HCT116 (cell line): ENCODE data around the gene DCAF6. TPM values are rescaled to one million over a fixed set of nuclear protein-coding genes. Genes with fewer than 3 reads are reported as not detected.

ENCODE experiments used
- ATAC-seq: fragments of 200-7000 bp; cut with Tn5 transposase; 2 replicates; pipeline ENCODE4 v1.9.1; 2020; ENCODE audit warnings: mild to moderate bottlenecking, moderate library complexity
- BruUV-seq: library from RNA; stranded (reverse); fragments of 400-500 nt; replicated peaks from 2 replicates; lab custom pipeline; 2021; lab: Mats Ljungman, UMichigan
- CTCF ChIA-PET: fragments of 300-600 bp; sonication (Branson Sonifier 250); formaldehyde crosslinking; loops from one replicate; lab custom pipeline; 2021; ENCODE audit warnings: antibody characterized with exemption; lab: Charles Lee
- POLR2A ChIA-PET: fragments of 300-600, 350-600 bp; sonication (Branson Sonifier 250); formaldehyde crosslinking; loops from one replicate; lab custom pipeline; 2021; ENCODE audit warnings: antibody characterized with exemption; lab: Charles Lee
- RAD21 ChIA-PET, 2 experiments: fragments of 300-600 bp; sonication (Branson Sonifier 250); formaldehyde crosslinking; loops; one replicate each; lab custom pipeline; 2023; ENCODE audit warnings: low total read pairs in 2 of 2; ENCODE audit not compliant: uncharacterized antibody in 2 of 2, unreplicated experiment in 2 of 2, low non-redundant PET in 1 of 2; lab: Charles Lee
- DNase-seq: peaks from one replicate; pipeline ENCODE4 v3.0.0-alpha.2; 2010; ENCODE audit warnings: low read depth, low spot score
- H2AFZ ChIP-seq: fragments of 200-600 bp; shearing (Covaris generic), sonication (generic); 2 replicates; pipeline ENCODE4 v1.6.1; 2017; ENCODE audit warnings: low read depth, mixed run types, mixed read lengths, antibody characterized with exemption, low read length; ENCODE audit not compliant: poor library complexity, severe bottlenecking
- H3K27ac ChIP-seq: 2 replicates; pipeline ENCODE4 v1.5.1; 2012; ENCODE audit warnings: low read depth, low read length
- H3K27me3 ChIP-seq: fragments of 200-600 bp; sonication (generic); 2 replicates; pipeline ENCODE4 v1.6.1; 2016; ENCODE audit warnings: mixed run types, low read length, mixed read lengths; ENCODE audit not compliant: insufficient read depth
- H3K36me3 ChIP-seq, 2 experiments: fragments of 200-500 bp in 1 of 2; fragments of 200-600 bp in 1 of 2; sonication (Bioruptor generic) in 1 of 2; sonication (generic) in 1 of 2; 2 replicates each; pipeline versions ENCODE4 v1.5.1 to v1.6.1; 2014 to 2016; ENCODE audit warnings: low read length in 2 of 2, inconsistent platforms in 1 of 2, mixed read lengths in 1 of 2, mixed run types in 1 of 2; ENCODE audit not compliant: insufficient read depth in 2 of 2, control insufficient read depth in 1 of 2
- H3K4me1 ChIP-seq, 2 experiments: fragments of 200-600 bp in 1 of 2; sonication (generic) in 1 of 2; 2 replicates each; pipeline versions ENCODE4 v1.5.1 to v1.6.1; 2012 to 2017; ENCODE audit warnings: low read length in 2 of 2, inconsistent platforms in 1 of 2, mild to moderate bottlenecking in 1 of 2, mixed read lengths in 1 of 2, mixed run types in 1 of 2, moderate library complexity in 1 of 2; ENCODE audit not compliant: insufficient read depth in 2 of 2, control insufficient read depth in 1 of 2
- H3K4me2 ChIP-seq: fragments of 200-600 bp; sonication (generic); 2 replicates; pipeline ENCODE4 v1.6.1; 2017; ENCODE audit warnings: mixed run types, low read length, mixed read lengths
- H3K4me3 ChIP-seq, 2 experiments: fragments of 200-600 bp in 1 of 2; sonication (generic) in 1 of 2; replicated peaks in 1 of 2; 2 replicates each; pipeline ENCODE4 v1.5.1; 2011 to 2016; ENCODE audit warnings: low read length in 2 of 2, control low read depth in 1 of 2, low read depth in 1 of 2, mild to moderate bottlenecking in 1 of 2, mixed read lengths in 1 of 2, mixed run types in 1 of 2
- H3K79me2 ChIP-seq: fragments of 200-600 bp; sonication (generic); 2 replicates; pipeline ENCODE4 v1.6.1; 2017; ENCODE audit warnings: mild to moderate bottlenecking, mixed run types, low read length, moderate library complexity, mixed read lengths; ENCODE audit not compliant: insufficient read depth
- H3K9ac ChIP-seq: fragments of 200-600 bp; sonication (generic); 2 replicates; pipeline ENCODE4 v1.6.1; 2016; ENCODE audit warnings: low read length, mixed read lengths
- H3K9me2 ChIP-seq: fragments of 200-600 bp; sonication (generic), shearing (Covaris generic); 2 replicates; pipeline ENCODE4 v1.6.1; 2017; ENCODE audit warnings: mixed run types, mild to moderate bottlenecking, moderate library complexity; ENCODE audit not compliant: insufficient read depth
- H3K9me3 ChIP-seq, 2 experiments: fragments of 200-500 bp in 1 of 2; fragments of 200-600 bp in 1 of 2; sonication (Bioruptor generic) in 1 of 2; sonication (generic) in 1 of 2; 2 replicates each; pipeline ENCODE4 v1.6.1; 2014 to 2017; ENCODE audit warnings: low read length in 2 of 2, mixed read lengths in 2 of 2, inconsistent platforms in 1 of 2, low read depth in 1 of 2, mild to moderate bottlenecking in 1 of 2, mixed run types in 1 of 2, moderate library complexity in 1 of 2; ENCODE audit not compliant: control insufficient read depth in 1 of 2, insufficient read depth in 1 of 2
- H4K20me1 ChIP-seq: fragments of 200-600 bp; sonication (generic), shearing (Covaris generic); 2 replicates; pipeline ENCODE4 v1.6.1; 2017; ENCODE audit warnings: mixed run types, mild to moderate bottlenecking, moderate library complexity; ENCODE audit not compliant: insufficient read depth
- CBX3 ChIP-seq: IDR thresholded peaks from 2 replicates; pipeline ENCODE4 v1.6.1; 2012; ENCODE audit warnings: low read depth
- CEBPB ChIP-seq: IDR thresholded peaks from 2 replicates; pipeline ENCODE4 v1.6.1; 2012; ENCODE audit warnings: low read depth
- ELF1 ChIP-seq: IDR thresholded peaks from 2 replicates; pipeline ENCODE4 v1.6.1; 2012; ENCODE audit warnings: low read depth, borderline replicate concordance
- EZH2 ChIP-seq: fragments of 200-600 bp; sonication (generic); IDR thresholded peaks from 2 replicates; pipeline ENCODE4 v1.6.1; 2017; ENCODE audit warnings: antibody characterized with exemption, mixed run types
- EZH2phosphoT487 ChIP-seq: fragments of 200-600 bp; IDR thresholded peaks from 2 replicates; pipeline ENCODE4 v1.6.1; 2018; ENCODE audit warnings: antibody characterized with exemption, borderline replicate concordance
- POLR2AphosphoS5 ChIP-seq: IDR thresholded peaks from 2 replicates; pipeline ENCODE4 v1.6.1; 2011; ENCODE audit warnings: mild to moderate bottlenecking, low read depth, low read length, moderate library complexity
- ZFX ChIP-seq: fragments of 450-650 bp; IDR thresholded peaks from 2 replicates; pipeline ENCODE4 v1.6.1; 2017
- intact Hi-C: fragments of 100-400 bp; cut with micrococcal nuclease; formaldehyde crosslinking; loops from 2 replicates; pipeline ENCODE4 v1.10.0; 2022
- total RNA-seq: library from RNA; stranded (reverse); gene quantifications from one replicate; pipeline ENCODE4 v1.2.1, GENCODE V29; 2021; ENCODE audit not compliant: unreplicated experiment
- TF ChIP-seq, protein P1 (sequence below): IDR thresholded peaks from 2 replicates; pipeline ENCODE4 v1.6.1; 2011; ENCODE audit warnings: mild to moderate bottlenecking, low read length, moderate library complexity; ENCODE audit not compliant: insufficient replicate concordance; ENCODE audit errors: extremely low read depth

The DCAF6 gene
- total RNA-seq, 1 experiment from 2014 or later: 34.2 TPM

DNA sequence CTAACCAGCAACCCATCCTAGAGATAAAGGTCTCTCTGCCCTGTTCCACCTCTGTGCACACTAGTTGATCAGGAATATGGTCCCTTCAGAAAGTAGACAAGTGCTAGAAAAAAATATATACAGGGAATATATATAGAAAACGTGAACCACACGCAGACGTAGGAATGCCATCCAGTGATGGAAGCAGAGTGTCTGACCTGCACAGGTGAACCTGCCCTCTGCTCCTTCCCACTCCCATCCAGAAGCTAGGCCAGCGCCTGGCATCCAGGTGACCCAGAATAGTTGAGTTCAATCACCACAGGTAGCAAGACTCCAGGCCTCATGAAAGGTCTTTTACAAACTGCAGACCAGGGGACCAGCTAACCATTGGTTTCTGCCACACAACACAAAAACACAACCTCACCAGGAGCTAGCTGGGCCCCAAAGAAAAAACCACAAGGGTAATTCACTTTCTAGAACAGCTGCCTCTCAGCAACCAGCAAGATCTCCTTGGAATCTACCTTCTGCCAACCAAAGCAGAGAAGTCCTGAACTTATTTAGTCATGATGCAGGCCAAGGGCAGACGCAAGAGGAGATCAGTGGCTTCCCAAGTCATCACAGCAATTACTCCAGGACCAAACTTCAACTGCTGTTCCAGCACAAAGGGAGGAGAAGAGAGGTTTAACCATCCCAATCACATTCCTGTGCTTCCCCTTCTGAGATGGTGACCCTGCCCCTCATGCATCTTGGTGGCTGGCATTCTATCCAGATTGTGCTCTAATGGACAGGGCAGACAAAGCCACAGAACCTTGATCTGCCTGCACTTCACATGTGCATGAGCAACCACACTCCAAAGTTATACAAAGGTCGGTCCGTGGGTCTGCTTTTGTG is 147.2 kb downstream of the DCAF6 start:
- RAD21 ChIA-PET: no interaction called here
- Histone ChIP-seq H3K27me3 (no peaks in the 10 kb centered on the region), H3K4me3 (no peak overlapping the region), H3K4me1 (peaks cover 25 to 40% of the 10 kb centered on the region in 2 experiments), H3K27ac (no peak overlapping the region), H3K9me2 (no peaks in the 10 kb centered on the region), H2AFZ (no peak overlapping the region), H4K20me1 (no peaks in the 10 kb centered on the region), H3K79me2 (no peaks in the 10 kb centered on the region), H3K36me3 (no peaks in the 10 kb centered on the region), H3K4me2 (no peak overlapping the region), H3K9ac (no peak overlapping the region), H3K9me3 (no peaks in the 10 kb centered on the region)
- intact Hi-C loops: loop anchor here (2.0 to 5.0 kb wide), 2 partner anchors 239 to 481 kb away; no protein-coding TSS in a partner anchor
- CTCF ChIA-PET: interaction anchor here (1.1 to 1.9 kb wide), 3 partner anchors 10 to 280 kb away, joined by 6 to 27 read pairs (median 7); no protein-coding TSS in a partner anchor
- BruUV-seq: no TSS peak
- POLR2A ChIA-PET: no interaction called here
- TF ChIP-seq ZFX (no peak), CEBPB (no peak), ELF1 (no peak), EZH2 (no peak), POLR2AphosphoS5 (no peak), CBX3 (no peak), EZH2phosphoT487 (no peak)
- TF ChIP-seq, protein P1, sequence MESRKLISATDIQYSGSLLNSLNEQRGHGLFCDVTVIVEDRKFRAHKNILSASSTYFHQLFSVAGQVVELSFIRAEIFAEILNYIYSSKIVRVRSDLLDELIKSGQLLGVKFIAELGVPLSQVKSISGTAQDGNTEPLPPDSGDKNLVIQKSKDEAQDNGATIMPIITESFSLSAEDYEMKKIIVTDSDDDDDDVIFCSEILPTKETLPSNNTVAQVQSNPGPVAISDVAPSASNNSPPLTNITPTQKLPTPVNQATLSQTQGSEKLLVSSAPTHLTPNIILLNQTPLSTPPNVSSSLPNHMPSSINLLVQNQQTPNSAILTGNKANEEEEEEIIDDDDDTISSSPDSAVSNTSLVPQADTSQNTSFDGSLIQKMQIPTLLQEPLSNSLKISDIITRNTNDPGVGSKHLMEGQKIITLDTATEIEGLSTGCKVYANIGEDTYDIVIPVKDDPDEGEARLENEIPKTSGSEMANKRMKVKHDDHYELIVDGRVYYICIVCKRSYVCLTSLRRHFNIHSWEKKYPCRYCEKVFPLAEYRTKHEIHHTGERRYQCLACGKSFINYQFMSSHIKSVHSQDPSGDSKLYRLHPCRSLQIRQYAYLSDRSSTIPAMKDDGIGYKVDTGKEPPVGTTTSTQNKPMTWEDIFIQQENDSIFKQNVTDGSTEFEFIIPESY: no peak
- DNase-seq (no peak), ATAC-seq (no peak)
